NB4 (cell line): Measurements from ENCODE around the gene F2RL1.

Experiments
- CTCF ChIP-seq: IDR thresholded peaks from one replicate; pipeline ENCODE4 v1.5.1; 2012; ENCODE audit warnings: low read depth, low read length
- MAX ChIP-seq: IDR thresholded peaks from 2 replicates; pipeline ENCODE4 v1.6.1; 2011; ENCODE audit warnings: low read depth, low read length
- MYC ChIP-seq: IDR thresholded peaks from 2 replicates; pipeline ENCODE4 v1.6.1; 2011; ENCODE audit warnings: low read depth, low read length
- POLR2A ChIP-seq: IDR thresholded peaks from 2 replicates; pipeline ENCODE4 v1.6.1; 2011; ENCODE audit warnings: mild to moderate bottlenecking; ENCODE audit not compliant: insufficient read length; ENCODE audit errors: extremely low read depth

- no peak for TF ChIP-seq CTCF
- no peak for TF ChIP-seq POLR2A
- TF ChIP-seq MAX = no peak
- TF ChIP-seq MYC = no peak
These were observed 42.8 kb downstream of the F2RL1 start for GRCh38 chr5:76861612-76862011.
